Amygdala (tissue), 56 donors: ENCODE data around the gene UPK3BL1.
"Not testable (repeated sequence)": the region's sequence is repeated elsewhere in the genome, so short reads cannot be mapped to it uniquely, and the experiment has no call there.

Source experiments
- DNase-seq, 56 donors: peaks; one replicate each; lab custom pipeline; 2025; lab: John Stamatoyannopoulos, UW

The UPK3BL1 gene, protein sequence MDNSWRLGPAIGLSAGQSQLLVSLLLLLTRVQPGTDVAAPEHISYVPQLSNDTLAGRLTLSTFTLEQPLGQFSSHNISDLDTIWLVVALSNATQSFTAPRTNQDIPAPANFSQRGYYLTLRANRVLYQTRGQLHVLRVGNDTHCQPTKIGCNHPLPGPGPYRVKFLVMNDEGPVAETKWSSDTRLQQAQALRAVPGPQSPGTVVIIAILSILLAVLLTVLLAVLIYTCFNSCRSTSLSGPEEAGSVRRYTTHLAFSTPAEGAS

DNA sequence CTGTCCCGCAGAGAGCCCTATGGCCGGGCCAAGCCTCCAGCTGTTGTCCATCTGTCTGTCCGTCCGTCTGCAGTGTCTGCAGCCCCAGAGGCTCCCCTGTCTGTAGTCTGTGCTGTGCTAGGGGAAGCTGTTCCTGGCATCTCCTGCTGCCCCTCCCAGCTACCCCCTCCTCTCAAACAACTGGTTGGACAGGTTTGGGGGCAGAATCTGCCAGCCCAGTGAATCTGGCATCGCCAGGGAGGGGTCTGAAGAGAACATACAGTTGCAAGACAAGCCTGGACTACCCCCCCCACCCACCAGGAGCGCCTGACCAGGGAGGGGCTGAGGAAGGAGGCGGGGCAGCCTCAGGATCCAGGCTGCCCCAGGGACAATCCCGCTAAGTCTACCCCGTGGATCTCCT lies at the start of gene UPK3BL1:
TSS of gene UPK3BL1 (minus strand) at position 101 of the 400 bp plus-strand sequence. CDS start at position 51, 50 bp downstream.
- DNase-seq = not testable (repeated sequence)

DNA sequence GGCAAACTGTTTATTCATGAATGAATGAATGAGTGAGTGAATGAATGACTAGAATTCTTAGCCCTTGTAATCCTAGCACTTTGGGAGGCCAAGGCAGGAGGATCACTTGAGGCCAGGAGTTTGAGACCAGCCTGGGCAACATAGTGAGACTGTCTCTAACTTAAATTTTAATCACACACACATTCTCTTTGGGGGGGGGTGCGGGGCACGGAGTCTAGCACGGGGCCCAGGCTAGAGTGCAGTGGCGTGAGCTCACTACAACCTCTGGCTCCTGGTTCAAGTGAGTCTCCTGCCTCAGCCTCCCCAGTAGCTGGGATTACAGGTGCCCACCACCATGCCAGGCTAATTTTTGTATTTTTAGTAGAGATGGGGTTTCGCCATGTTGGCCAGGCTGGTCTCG lies 48.0 kb upstream of the UPK3BL1 start:
- not testable (repeated sequence) for DNase-seq

DNA sequence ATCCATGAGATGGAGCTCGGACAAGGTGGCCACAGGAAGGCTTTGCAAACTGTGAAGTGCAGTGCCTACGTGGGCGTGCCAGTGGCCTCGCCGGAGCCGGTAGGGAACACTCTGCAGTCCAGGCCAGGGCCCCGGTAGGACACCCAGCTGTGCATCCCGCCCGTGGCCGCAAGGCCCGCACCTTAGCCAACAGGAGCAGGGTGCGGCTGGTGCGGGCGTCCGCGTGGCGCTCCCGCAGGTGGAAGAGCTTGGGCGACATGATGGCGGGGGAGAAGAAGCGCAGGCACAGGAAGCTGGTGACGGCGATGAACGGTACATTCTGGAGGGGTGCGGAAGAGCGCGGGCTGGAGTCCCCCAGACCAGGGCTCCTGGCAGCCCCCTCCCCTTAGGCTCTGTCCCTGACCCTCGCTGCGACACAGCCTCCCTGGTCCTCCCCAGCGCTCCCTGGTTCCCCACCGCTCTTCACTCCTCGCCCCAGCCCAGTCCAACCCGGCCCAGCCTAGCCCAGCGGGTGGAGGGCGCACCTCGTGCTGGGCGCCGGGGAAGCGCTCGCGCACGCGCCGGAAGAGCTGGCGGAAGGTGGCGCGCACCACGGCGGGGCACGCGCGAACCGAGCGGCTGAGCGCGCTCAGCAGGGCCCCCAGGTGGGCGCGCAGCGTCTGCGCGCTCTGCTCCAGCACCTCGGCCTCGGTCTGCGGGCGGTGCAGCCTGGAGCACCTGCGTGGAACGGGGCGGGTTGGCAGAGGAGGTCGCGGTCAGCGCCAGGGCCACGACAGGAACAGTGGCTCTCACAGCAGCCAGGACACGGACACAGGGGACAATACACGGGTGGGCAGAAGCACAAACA lies 47.1 kb upstream of the UPK3BL1 start:
- not testable (repeated sequence) for DNase-seq

DNA sequence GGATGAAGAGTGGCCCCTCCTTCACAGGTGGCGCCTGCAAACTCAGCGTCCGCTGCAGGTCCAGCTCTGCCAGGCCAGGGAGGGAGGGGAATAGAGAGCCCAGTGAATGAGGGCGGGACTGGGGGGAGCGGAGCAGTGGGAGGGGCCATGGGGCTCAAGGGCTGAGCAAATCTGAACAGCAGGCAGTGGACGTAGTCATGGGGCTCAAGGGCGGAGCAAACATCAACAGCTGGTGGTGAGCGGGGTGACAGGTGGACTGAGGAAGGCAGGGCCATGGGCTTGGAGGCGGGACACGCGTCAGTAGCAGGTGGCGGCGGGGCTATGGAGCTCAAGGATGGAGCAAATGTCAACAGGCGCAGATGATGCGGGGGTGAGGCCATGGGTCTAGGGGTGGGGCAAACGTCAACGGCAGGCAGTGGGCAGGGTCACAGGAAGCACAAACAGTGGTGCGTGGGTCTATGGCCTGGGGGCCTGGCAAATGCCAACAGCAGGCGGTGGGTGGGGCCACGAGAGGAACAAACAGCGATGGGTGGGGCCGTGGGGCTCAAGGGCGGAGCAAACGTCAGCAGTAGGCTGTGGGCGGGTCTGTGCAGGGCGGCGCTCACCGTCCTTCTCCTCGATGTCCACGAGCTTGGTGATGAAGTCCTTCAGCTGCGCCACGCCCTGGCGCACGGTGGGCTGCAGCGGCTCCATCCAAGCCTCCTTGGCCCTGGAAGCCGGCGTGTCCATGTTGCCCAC lies 45.9 kb upstream of the UPK3BL1 start:
- DNase-seq = not testable (repeated sequence)

DNA sequence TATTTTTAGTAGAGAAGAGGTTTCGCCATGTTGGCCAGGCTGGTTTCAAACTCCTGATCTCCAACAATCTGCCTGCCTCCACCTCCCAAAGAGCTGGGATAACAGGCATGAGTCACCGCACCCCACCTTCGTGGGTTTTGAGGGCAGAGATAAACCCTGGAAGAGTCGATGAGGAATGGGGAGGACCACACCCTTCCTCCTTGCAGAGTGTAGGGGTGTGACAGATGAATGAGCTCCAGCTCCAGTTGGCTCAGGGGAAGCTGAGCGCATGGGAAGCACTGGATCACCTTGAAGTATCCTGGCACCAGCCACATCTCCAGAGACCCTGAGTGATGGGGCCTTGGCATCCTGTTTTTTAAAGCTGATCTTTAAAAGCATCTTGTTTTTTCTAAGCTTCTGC lies 40.0 kb upstream of the UPK3BL1 start:
- not testable (repeated sequence) for DNase-seq

DNA sequence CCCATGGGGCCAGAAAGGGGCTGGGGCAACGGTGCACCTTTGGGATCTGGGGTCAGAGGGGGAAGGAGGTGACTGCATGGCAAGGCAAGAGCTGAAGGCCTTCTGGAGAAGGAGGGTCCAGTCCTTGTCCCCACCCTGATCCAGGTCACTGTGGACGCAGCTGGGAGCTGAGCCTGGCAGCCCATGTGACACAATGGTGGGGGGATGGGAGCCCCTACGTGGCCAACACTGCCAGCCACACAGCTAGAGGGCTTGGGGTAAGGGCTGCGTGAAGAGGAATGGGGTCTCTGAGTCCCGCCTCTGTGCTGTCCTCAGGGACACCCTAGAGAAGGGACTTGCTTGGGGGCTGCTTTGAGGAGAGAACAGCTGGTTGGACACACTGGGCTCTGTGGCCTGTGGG lies 38.2 kb upstream of the UPK3BL1 start:
- DNase-seq = not testable (repeated sequence)

DNA sequence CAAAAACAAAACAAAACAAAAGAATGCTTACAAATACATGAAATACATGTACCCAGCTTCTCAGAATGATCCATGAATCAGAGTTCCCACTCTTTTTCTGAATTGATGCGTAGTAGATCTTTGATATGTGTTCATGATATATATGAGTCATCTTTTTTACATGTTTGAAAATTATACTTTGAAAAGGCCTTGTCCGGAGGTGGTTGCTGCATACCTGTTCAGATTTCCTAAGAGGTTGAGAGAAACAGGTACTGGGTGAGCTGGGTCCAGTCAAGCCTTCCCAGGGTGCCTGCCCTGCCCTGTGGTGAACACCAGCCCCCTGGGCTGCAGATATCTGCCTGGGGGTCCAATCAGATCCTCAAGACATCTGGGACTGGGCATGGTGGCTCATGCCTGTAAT lies 33.0 kb upstream of the UPK3BL1 start:
- not testable (repeated sequence) for DNase-seq

DNA sequence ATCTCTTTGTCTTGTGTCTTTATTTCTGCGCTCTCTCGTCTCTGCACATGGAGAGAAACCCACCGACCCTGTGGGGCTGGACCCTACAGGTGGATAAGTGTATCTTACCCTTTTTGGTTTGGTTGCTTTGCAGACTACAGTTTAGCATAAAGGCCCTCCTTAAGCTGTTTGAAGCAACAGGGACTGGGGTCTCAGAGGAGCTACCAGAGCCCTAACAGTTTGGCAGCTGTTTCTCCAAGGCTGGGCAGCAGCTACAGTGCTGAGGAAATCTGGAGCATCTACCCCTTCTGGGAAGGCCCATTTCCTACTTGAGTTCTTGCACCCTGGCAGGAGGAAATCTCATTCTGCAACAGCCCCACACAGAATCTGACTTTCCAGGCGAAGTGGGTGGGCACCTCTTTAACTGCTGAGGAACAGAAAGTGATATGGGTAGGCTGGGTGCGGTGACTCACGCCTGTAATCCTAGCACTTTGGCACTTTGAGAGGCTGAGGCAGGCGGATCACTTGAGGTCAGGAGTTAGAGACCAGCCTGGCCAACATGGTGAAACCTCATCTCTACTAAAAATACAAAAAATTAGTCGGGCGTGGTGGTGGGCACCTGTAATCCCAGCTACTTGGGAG lies 31.0 kb upstream of the UPK3BL1 start:
- DNase-seq = not testable (repeated sequence)

DNA sequence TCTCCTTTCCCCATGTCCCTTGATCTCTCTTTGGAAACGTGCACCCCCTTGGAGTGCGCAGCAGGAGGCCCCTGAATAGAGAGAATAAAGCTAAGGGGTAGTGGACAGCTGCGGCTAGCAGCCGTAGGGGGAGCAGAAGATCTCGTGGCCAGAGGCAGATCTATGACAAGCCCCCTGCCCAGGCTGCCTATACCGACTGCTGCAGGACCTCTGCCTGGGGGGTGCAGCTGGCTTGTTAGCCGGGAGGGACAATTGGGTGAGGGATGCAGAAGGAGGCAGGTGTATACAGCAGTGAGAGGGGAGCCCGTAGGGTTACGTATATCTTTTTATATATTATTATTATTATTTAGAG lies 29.3 kb upstream of the UPK3BL1 start:
- not testable (repeated sequence) for DNase-seq

DNA sequence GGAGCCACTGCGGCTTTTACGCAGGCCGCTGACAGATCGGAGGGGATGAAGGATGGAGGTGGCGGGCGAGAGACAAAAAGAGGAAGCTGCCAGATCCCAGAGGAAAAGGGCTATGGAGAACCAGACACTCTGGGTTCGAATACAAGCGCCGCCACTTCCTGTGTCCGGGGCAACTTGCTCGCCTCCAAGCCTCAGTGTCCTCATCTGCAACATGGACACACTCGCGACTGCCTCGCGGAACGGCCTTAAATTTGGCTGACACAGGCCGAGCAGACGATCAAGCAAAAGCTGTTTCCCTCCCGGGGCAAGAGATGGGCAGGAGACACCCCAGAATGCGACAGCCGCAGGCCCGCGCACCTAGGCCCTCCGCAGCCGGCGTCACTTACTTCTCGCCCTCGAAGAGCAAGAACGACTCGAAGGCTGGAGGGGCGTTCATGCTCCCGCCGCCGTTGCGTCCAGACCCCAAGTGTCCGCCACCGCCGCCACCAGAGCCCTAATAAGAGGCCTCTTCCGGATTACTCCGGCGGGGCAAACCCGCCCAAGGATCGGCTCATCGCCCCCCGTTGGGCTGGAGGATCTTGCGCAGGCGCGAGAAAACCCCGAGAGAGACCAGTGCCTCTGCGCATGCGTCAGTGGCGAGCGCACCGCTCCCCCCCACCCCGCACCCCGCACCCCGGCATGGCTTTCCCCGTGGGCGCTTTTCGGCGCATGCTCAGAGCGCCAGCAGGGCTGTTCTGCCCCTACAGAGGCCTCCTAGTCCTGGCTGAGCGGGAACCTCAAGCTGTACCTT lies 28.8 kb upstream of the UPK3BL1 start, which contains the start of gene POLR2J2:
TSS of gene POLR2J2 (minus strand) at position 498 of the 790 bp plus-strand sequence. CDS start at position 436, 62 bp downstream.
- DNase-seq = not testable (repeated sequence)

DNA sequence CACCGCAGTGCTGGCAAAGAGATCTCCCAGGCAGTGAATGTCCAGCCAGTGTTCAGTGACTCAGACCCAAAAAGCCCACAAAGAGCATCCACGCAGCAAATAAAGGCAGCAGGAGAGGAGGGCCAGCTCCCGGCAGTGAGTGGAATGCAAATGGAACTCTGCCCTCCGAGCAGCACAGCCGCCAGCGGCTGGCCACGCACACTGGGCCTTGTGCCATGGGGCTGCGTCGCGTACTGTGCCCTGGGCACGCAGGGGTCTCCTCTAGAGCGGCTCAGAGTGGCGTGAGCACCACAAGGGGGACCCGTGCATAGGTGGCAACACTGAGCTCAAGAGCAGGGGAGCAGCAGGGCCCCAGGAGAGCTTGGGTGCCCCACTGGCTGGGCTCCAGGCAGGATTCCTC lies 24.9 kb upstream of the UPK3BL1 start:
- DNase-seq = not testable (repeated sequence)

DNA sequence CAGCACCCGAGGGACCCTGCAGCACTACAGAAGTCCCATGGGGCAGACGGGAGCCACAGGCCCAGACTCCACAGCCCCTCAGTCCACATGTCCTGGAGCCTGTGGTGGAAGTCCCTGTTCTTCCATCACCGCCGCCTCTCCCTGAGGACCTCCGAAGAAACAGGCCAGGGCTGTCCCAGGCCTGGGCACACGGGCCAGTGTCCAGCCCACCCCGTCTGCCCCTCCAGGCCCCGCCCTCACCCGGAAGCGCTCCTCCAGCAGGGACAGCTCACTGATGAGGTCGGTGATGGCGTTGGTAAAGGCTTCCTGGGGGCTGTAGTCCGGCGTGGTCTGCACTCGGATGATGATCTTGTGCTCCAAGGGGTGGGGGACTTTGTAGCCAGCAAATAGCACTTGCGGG lies 24.3 kb upstream of the UPK3BL1 start:
- DNase-seq = not testable (repeated sequence)

DNA sequence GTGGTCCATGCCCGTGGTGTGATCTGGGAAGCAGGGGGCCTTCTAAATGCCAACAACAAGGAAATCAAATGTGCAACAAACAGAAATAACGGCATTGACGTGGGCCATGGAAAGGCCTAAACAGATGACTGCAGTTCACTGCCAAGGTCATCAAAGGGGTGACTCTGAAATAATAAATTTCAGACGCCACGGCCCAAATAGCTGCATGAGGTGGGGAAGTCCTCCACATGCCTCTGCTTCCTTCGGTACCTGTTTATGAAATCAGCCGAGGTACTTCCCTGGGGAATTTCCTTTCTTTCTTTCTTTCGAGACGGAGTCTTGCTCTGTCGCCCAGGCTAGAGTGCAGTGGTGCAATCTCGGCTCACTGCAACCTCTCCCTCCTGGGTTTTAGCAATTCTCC lies 22.2 kb upstream of the UPK3BL1 start:
- DNase-seq = not testable (repeated sequence)

DNA sequence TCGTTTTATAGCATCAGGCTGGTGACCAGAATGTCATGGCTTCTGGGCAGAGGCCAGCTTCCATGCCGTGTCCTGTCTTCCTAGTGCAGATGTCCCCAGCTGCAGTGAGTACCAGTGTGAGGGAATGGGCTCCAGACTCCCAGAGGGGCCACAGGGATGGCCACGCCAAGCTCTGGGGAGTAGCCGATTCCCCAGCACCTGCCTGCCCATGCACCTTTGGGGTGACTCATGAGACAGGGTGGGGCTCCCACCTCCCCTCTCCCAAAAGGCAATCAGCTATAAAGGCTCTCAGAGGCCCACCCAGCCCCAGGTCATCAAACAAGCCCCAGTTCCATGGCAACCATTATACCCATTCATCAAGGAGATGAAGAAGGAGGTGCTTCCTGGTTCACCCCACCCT lies 7.3 kb upstream of the UPK3BL1 start, which contains the start of gene SPDYE2B:
TSS of gene SPDYE2B (plus strand) at position 396 of the 400 bp plus-strand sequence. CDS start 2,030 bp downstream, outside the sequence.
- DNase-seq = not testable (repeated sequence)

DNA sequence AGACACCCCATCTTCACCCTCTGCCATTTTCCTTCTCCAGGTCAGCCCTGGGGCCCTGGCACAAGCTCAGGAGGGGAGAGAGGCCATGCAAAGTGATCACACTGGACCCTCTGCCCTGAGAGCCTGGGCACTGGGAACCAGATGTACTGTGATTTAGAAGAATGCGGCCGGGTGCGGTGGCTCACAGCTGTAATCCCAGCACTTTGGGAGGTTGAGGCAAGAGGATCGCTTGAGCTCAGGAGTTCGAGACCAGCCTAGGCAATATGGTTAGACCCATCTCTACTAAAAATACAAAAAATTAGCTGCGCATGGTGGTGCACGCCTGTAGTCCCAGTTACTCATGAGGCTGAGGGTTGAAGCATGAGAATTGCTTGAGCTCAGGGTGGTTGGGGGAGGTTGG lies 5.2 kb upstream of the UPK3BL1 start:
- DNase-seq = not testable (repeated sequence)

DNA sequence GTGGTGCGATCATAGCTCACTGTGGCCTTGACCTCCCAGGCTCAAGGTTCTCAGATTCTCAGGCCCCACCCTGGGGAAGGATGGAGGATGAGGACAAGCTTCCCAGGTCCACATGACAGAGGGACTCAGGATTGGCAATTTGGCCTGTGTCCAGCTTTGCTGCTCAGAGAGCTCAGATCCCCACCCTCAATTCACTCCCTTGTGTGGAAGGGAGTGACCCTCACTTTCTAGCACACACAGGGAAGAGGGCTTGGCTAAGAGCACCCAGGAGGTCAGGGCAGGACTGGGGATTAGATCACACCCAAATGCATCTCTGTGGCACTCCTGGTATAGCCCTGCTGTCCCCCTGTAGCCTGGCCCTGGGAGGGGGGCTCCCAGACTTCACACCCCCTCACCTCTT lies 813 bp upstream of the UPK3BL1 start:
- not testable (repeated sequence) for DNase-seq

DNA sequence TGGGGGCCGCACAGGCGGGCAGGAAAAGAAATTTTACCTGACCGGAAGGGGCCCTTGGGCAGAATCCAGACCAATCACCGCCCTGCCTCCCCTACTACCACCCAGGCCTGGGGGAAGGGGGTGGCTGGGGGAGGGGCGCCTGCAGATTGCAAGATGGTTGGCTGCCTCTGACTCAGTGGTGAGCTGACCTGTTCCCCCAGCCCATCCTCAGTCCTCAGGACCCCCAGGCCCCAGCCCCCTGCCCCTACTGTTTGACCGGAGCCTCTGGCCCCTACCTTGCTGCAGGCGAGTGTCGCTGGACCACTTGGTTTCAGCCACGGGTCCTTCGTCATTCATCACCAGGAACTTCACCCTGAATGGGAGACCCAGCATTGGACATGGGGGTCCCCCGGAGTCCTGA lies 3.7 kb downstream of the UPK3BL1 start:
- not testable (repeated sequence) for DNase-seq

DNA sequence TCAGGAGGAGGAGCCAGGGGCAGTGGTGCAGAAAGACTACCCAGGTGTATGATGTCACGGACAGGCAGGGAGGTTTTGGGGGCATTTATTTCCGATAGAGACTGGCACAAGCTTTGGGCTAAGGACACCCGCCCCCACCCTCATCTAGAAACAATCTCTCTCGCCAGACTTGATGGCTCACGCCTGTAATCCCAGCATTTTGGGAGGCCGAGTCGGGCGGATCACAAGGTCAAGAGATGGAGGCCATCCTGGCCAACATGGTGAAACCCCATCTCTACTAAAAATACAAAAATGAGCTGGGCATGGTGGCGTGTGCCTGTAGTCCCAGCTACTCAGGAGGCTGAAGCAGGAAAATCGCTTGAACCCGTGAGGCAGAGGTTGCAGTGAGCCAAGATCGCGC lies 5.6 kb downstream of the UPK3BL1 start:
- DNase-seq = not testable (repeated sequence)

DNA sequence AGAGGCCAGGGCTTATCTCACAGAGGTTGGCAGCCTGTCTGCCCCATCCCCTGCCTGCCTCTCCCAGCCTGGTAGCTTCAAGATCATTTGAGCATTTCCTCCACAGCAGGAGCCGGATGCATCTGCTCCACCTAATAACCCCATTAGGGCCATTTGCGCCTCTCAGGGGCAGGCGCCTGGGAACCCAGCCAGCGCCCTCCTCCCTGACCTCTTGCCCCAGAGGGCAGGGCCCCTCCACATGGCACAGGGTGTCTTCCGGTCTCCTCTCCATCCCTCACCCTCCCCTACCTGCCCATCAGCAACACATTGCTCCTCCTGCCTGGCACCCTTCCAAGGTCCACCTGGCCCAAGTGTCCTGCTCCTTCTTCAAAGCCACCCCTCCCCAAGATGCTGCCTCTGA lies 7.2 kb downstream of the UPK3BL1 start:
- DNase-seq = not testable (repeated sequence)
